HepG2 (cell line): Measurements from ENCODE around the gene CUL7. TPM values are rescaled to one million over a fixed set of nuclear protein-coding genes. Genes with fewer than 3 reads are reported as not detected.

ENCODE experiments used
- ELF1 ChIP-seq: sonication (generic); formaldehyde crosslinking; IDR thresholded peaks from 2 replicates; pipeline ENCODE4 v1.4.0; 2020; ENCODE audit warnings: missing genetic modification reagents
- GABPA ChIP-seq, 2 experiments: IDR thresholded peaks; 2 replicates each; pipeline ENCODE4 v1.6.1; 2011 to 2016; ENCODE audit warnings: low read depth in 2 of 2, low read length in 1 of 2, missing biosample characterization in 1 of 2, missing genetic modification characterization in 1 of 2
- GLI4 ChIP-seq: sonication (generic); formaldehyde crosslinking; IDR thresholded peaks from 2 replicates; pipeline ENCODE4 v1.5.1; 2020; ENCODE audit warnings: missing genetic modification reagents, mild to moderate bottlenecking, moderate library complexity, borderline replicate concordance
- KLF11 ChIP-seq: IDR thresholded peaks from 2 replicates; pipeline ENCODE4 v1.6.1; 2016; ENCODE audit warnings: missing compliant biosample characterization
- MAFF ChIP-seq: IDR thresholded peaks from 2 replicates; pipeline ENCODE4 v1.6.1; 2011; ENCODE audit warnings: low read depth, low read length, improper control_type of control experiment
- MYC ChIP-seq: sonication (generic); formaldehyde crosslinking; IDR thresholded peaks from 2 replicates; pipeline ENCODE4 v1.9.0; 2021; ENCODE audit warnings: missing genetic modification reagents, borderline replicate concordance
- NFIB ChIP-seq: sonication (generic); formaldehyde crosslinking; IDR thresholded peaks from 2 replicates; pipeline ENCODE4 v1.9.0; 2021; ENCODE audit warnings: missing genetic modification reagents, mild to moderate bottlenecking, borderline replicate concordance
- SALL2 ChIP-seq: sonication (generic); formaldehyde crosslinking; IDR thresholded peaks from 2 replicates; pipeline ENCODE4 v1.8.1; 2023; ENCODE audit warnings: mild to moderate bottlenecking, missing genetic modification reagents, inconsistent platforms
- SRY ChIP-seq: sonication (generic); formaldehyde crosslinking; IDR thresholded peaks from 2 replicates; pipeline ENCODE4 v1.8.0; 2022; ENCODE audit warnings: mild to moderate bottlenecking, missing genetic modification reagents
- ZNF230 ChIP-seq: sonication (generic); formaldehyde crosslinking; IDR thresholded peaks from 2 replicates; pipeline ENCODE4 v1.4.0; 2020; ENCODE audit warnings: mild to moderate bottlenecking, missing genetic modification reagents
- ZNF235 ChIP-seq: sonication (generic); formaldehyde crosslinking; IDR thresholded peaks from 2 replicates; pipeline ENCODE4 v1.8.1; 2023; ENCODE audit warnings: mild to moderate bottlenecking, missing genetic modification reagents, borderline replicate concordance
- ZNF75D ChIP-seq: sonication (generic); formaldehyde crosslinking; IDR thresholded peaks from 2 replicates; pipeline ENCODE4 v1.8.1; 2023; ENCODE audit warnings: missing genetic modification reagents, mild to moderate bottlenecking, borderline replicate concordance
- ZNF768 ChIP-seq: sonication (generic); formaldehyde crosslinking; IDR thresholded peaks from 2 replicates; pipeline ENCODE4 v1.4.0; 2020; ENCODE audit warnings: missing genetic modification reagents
- ZNF782 ChIP-seq: sonication (generic); formaldehyde crosslinking; IDR thresholded peaks from 2 replicates; pipeline ENCODE4 v1.4.0; 2020; ENCODE audit warnings: missing genetic modification reagents, mild to moderate bottlenecking, borderline replicate concordance
- ZNF788 ChIP-seq: sonication (generic); formaldehyde crosslinking; IDR thresholded peaks from 2 replicates; pipeline ENCODE4 v1.5.0; 2020; ENCODE audit warnings: mild to moderate bottlenecking, missing genetic modification reagents, borderline replicate concordance
- ZNF850 ChIP-seq: sonication (generic); formaldehyde crosslinking; conservative IDR thresholded peaks from 2 replicates; pipeline ENCODE4 v1.9.0; 2021; ENCODE audit warnings: mild to moderate bottlenecking, missing genetic modification reagents
- ZNF891 ChIP-seq: sonication (generic); formaldehyde crosslinking; IDR thresholded peaks from 2 replicates; pipeline ENCODE4 v1.5.0; 2020; ENCODE audit warnings: mild to moderate bottlenecking, missing genetic modification reagents
- polyA plus RNA-seq, 8 experiments: library from polyadenylated mRNA; depleted of rRNA in 3 of 8; stranded (reverse) in 7 of 8; unstranded in 1 of 8; fragments of >200 nt; fragmentation: Illumina TruSeq in 4 of 8; extraction: Trizol in 4 of 8; gene quantifications; 2 replicates each; pipeline versions ENCODE4 v1.2.1 to v1.2.3, GENCODE V29; 2011 to 2016; ENCODE audit warnings: low read depth in 4 of 8, missing spikeins in 1 of 8, mixed read lengths in 1 of 8; ENCODE audit not compliant: insufficient read depth in 1 of 8
- total RNA-seq, 5 experiments: library from RNA; depleted of rRNA; stranded (reverse); fragments of >200 nt; fragmentation: Illumina TruSeq; extraction: Trizol; gene quantifications; 2 replicates each; pipeline ENCODE4 v1.2.3, GENCODE V29; 2016; ENCODE audit warnings: low read depth in 1 of 5
- TF ChIP-seq, protein P1 (sequence below): sonication (generic); formaldehyde crosslinking; IDR thresholded peaks from 2 replicates; pipeline ENCODE4 v1.4.0; 2020; ENCODE audit warnings: missing genetic modification reagents
- TF ChIP-seq, protein P2 (sequence below): sonication (generic); IDR thresholded peaks from 2 replicates; pipeline ENCODE4 v1.6.1; 2016; ENCODE audit warnings: low read depth, borderline replicate concordance
- TF ChIP-seq, protein P3 (sequence below), 2 experiments: sonication (generic) in 1 of 2; formaldehyde crosslinking in 1 of 2; IDR thresholded peaks; 2 replicates each; pipeline versions ENCODE4 v1.5.1 to v1.6.1; 2011 to 2020; ENCODE audit warnings: borderline replicate concordance in 1 of 2, low read depth in 1 of 2, low read length in 1 of 2, mild to moderate bottlenecking in 1 of 2, missing genetic modification reagents in 1 of 2, moderate library complexity in 1 of 2
- TF ChIP-seq, protein P4 (sequence below): sonication (generic); formaldehyde crosslinking; IDR thresholded peaks from 2 replicates; pipeline ENCODE4 v1.5.0; 2020; ENCODE audit warnings: missing genetic modification reagents

CUL7 gene
- total and polyA plus RNA-seq, 2 of the 13 experiments (the other 11 are each of a cell fraction or from before 2014, with no cell fraction given): 32.0 to 60.7 TPM

DNA sequence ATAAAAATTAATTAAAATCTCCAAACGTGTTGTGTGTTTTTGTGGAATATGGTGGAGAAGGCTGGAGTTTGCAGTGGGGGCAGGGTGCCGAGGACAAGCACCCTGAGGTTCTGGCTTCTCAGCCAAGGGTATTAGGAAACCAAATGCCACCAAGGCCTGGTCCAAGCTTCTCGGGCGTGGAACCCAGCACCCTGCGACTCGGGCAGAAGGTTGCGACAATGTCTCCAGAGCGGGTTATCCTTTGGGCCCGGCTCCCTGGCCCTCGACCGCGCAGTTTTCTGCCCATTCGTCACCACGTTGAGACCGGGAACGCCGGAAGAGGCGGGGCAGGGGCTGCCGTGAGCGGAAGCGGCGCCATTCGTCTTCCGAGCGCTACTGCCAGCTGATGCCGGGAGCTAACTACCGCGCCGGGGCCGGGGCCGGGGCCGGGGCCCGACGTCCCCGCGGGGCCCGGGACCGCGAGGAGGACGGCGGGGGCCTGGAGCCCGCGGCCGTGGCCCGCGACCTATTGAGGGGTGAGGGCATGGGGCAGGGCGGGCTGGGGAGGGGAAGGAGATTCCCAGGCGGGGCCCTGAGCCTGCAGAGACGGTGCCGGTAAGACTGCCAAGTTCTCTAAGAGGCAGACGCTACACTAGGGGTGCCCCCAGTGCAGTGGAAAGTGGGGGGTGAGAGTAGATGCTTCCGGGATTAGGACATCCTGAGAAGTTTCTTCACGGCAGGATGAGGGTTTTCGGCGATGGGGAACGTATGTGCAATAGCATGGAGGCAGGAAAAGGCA, 32.2 kb downstream of the CUL7 start, which contains the start of gene RRP36 (continued):
- TF ChIP-seq, protein P1, sequence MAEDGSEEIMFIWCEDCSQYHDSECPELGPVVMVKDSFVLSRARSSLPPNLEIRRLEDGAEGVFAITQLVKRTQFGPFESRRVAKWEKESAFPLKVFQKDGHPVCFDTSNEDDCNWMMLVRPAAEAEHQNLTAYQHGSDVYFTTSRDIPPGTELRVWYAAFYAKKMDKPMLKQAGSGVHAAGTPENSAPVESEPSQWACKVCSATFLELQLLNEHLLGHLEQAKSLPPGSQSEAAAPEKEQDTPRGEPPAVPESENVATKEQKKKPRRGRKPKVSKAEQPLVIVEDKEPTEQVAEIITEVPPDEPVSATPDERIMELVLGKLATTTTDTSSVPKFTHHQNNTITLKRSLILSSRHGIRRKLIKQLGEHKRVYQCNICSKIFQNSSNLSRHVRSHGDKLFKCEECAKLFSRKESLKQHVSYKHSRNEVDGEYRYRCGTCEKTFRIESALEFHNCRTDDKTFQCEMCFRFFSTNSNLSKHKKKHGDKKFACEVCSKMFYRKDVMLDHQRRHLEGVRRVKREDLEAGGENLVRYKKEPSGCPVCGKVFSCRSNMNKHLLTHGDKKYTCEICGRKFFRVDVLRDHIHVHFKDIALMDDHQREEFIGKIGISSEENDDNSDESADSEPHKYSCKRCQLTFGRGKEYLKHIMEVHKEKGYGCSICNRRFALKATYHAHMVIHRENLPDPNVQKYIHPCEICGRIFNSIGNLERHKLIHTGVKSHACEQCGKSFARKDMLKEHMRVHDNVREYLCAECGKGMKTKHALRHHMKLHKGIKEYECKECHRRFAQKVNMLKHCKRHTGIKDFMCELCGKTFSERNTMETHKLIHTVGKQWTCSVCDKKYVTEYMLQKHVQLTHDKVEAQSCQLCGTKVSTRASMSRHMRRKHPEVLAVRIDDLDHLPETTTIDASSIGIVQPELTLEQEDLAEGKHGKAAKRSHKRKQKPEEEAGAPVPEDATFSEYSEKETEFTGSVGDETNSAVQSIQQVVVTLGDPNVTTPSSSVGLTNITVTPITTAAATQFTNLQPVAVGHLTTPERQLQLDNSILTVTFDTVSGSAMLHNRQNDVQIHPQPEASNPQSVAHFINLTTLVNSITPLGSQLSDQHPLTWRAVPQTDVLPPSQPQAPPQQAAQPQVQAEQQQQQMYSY: peak; percentile 56
- TF ChIP-seq SALL2 (CRISPR knock-in tag) (peak; percentile 95), MYC (CRISPR knock-in tag) (peak; percentile 85), SRY (peak; percentile 68), ZNF230 (peak; percentile 61; the same call in 1 of the 2 replicates), ZNF891 (CRISPR knock-in tag) (0 out of 2 replicates have a peak, but pooled peaks have one; percentile 74), GABPA (IDR thresholded peaks at IDR 0.05; ENCODE audit: low read depth, low read length) (peak; percentile 91), GABPA (CRISPR knock-in tag; IDR thresholded peaks at IDR 0.05; ENCODE audit: low read depth) (peak; percentile 93), MAFF (no peak), KLF11 (CRISPR knock-in tag) (peak; percentile 88), ZNF768 (CRISPR knock-in tag) (peak; percentile 56; the same call in 1 of the 2 replicates), ELF1 (peak; percentile 73), ZNF788 (CRISPR knock-in tag) (peak; percentile 25; the same call in 1 of the 2 replicates), ZNF235 (CRISPR knock-in tag) (peak; percentile 94), ZNF782 (CRISPR knock-in tag) (no peak; the same call in 1 of the 2 replicates), NFIB (no peak), GLI4 (CRISPR knock-in tag) (peak; percentile 77; the same call in 1 of the 2 replicates), ZNF850 (CRISPR knock-in tag) (no peak), ZNF75D (CRISPR knock-in tag) (no peak)
- TF ChIP-seq, protein P2, sequence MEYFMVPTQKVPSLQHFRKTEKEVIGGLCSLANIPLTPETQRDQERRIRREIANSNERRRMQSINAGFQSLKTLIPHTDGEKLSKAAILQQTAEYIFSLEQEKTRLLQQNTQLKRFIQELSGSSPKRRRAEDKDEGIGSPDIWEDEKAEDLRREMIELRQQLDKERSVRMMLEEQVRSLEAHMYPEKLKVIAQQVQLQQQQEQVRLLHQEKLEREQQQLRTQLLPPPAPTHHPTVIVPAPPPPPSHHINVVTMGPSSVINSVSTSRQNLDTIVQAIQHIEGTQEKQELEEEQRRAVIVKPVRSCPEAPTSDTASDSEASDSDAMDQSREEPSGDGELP: peak; percentile 88; the same call in 1 of the 2 replicates
- TF ChIP-seq, protein P3, sequence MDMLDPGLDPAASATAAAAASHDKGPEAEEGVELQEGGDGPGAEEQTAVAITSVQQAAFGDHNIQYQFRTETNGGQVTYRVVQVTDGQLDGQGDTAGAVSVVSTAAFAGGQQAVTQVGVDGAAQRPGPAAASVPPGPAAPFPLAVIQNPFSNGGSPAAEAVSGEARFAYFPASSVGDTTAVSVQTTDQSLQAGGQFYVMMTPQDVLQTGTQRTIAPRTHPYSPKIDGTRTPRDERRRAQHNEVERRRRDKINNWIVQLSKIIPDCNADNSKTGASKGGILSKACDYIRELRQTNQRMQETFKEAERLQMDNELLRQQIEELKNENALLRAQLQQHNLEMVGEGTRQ (IDR thresholded peaks at IDR 0.05; ENCODE audit: low read depth, low read length): no peak
- TF ChIP-seq, protein P3 (CRISPR knock-in tag; IDR thresholded peaks at IDR 0.05; ENCODE audit: borderline replicate concordance): no peak
- TF ChIP-seq, protein P4, sequence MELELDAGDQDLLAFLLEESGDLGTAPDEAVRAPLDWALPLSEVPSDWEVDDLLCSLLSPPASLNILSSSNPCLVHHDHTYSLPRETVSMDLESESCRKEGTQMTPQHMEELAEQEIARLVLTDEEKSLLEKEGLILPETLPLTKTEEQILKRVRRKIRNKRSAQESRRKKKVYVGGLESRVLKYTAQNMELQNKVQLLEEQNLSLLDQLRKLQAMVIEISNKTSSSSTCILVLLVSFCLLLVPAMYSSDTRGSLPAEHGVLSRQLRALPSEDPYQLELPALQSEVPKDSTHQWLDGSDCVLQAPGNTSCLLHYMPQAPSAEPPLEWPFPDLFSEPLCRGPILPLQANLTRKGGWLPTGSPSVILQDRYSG (CRISPR knock-in tag): peak; percentile 27; the same call in 1 of the 2 replicates
